Activated B cell treated with CpG ODN at 0.5 μM for 24 hours (primary cell): ENCODE measurements around the gene ANKRD39. TPM values are rescaled to one million over a fixed set of nuclear protein-coding genes. Genes with fewer than 3 reads are reported as not detected.

Experiments used
- ATAC-seq: fragments of 200-7000 bp; cut with Tn5 transposase; one replicate; pipeline ENCODE4 v1.10.0; 2021; ENCODE audit warnings: low read depth, mild to moderate bottlenecking, moderate library complexity
- CTCF ChIA-PET: fragments of 350-600 bp; sonication (Branson Sonifier 250); formaldehyde crosslinking; loops from one replicate; lab custom pipeline; 2021; ENCODE audit warnings: antibody characterized with exemption; lab: Charles Lee
- POLR2A ChIA-PET: fragments of 350-600 bp; sonication (Branson Sonifier 250); formaldehyde crosslinking; loops from one replicate; lab custom pipeline; 2021; ENCODE audit warnings: antibody characterized with exemption; lab: Charles Lee
- DNase-seq: peaks from one replicate; pipeline ENCODE4 v3.0.0; 2022
- H3K27ac Mint-ChIP-seq: one replicate; pipeline ENCODE4 v1.8.0; 2020; ENCODE audit warnings: mixed read lengths
- H3K27me3 Mint-ChIP-seq: one replicate; pipeline ENCODE4 v1.8.0; 2021; ENCODE audit warnings: mixed read lengths
- H3K36me3 Mint-ChIP-seq: one replicate; pipeline ENCODE4 v1.8.0; 2021; ENCODE audit warnings: low read depth, mixed read lengths
- H3K4me1 Mint-ChIP-seq: one replicate; pipeline ENCODE4 v1.8.0; 2021; ENCODE audit warnings: mixed read lengths
- H3K4me3 Mint-ChIP-seq: one replicate; pipeline ENCODE4 v1.8.0; 2020; ENCODE audit warnings: mild to moderate bottlenecking, mixed read lengths
- H3K9me3 Mint-ChIP-seq: one replicate; pipeline ENCODE4 v1.8.0; 2020; ENCODE audit warnings: mixed read lengths
- intact Hi-C: fragments of 100-400 bp; cut with micrococcal nuclease; formaldehyde crosslinking; loops from one replicate; pipeline ENCODE4 v1.15.1; 2024
- total RNA-seq: library from RNA; stranded (reverse); gene quantifications from 2 replicates; pipeline ENCODE4 v1.2.3, GENCODE V29; 2022
- TF ChIP-seq, protein P1 (sequence below): fragments of 200-600 bp; IDR thresholded peaks from one replicate; pipeline ENCODE4 v1.8.0; 2022; ENCODE audit warnings: antibody characterized with exemption, mild to moderate bottlenecking

Gene ANKRD39
- total RNA-seq, 1 donor from 2014 or later, result 12.7 TPM

- intact Hi-C loops, result loop anchor here (5.0 to 10.0 kb wide), 4 partner anchors 80 to 808 kb away; partner anchors contain the start of genes ANKRD36C and ARID5A
- DNase-seq (no peak), ATAC-seq (no peak)
- TF ChIP-seq, protein P1, sequence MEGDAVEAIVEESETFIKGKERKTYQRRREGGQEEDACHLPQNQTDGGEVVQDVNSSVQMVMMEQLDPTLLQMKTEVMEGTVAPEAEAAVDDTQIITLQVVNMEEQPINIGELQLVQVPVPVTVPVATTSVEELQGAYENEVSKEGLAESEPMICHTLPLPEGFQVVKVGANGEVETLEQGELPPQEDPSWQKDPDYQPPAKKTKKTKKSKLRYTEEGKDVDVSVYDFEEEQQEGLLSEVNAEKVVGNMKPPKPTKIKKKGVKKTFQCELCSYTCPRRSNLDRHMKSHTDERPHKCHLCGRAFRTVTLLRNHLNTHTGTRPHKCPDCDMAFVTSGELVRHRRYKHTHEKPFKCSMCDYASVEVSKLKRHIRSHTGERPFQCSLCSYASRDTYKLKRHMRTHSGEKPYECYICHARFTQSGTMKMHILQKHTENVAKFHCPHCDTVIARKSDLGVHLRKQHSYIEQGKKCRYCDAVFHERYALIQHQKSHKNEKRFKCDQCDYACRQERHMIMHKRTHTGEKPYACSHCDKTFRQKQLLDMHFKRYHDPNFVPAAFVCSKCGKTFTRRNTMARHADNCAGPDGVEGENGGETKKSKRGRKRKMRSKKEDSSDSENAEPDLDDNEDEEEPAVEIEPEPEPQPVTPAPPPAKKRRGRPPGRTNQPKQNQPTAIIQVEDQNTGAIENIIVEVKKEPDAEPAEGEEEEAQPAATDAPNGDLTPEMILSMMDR, result no peak
- Mint-ChIP-seq H3K36me3 (peaks cover 29% of the 10 kb centered on the region), H3K27ac (no peak overlapping the region), H3K27me3 (no peaks in the 10 kb centered on the region), H3K4me1 (peaks cover 20% of the 10 kb centered on the region), H3K9me3 (no peaks in the 10 kb centered on the region), H3K4me3 (no peak overlapping the region)
- ChIA-PET POLR2A (interaction anchor here (0.6 to 1.2 kb wide), 3 partner anchors 14 to 165 kb away, joined by 3 to 8 read pairs (median 4); partner anchors contain the start of genes CNNM3 and KANSL3), CTCF (interaction anchor here (0.8 to 2.2 kb wide), 4 partner anchors 13 to 55 kb away, joined by 3 to 10 read pairs (median 4); partner anchors contain the start of genes ANKRD39 and CNNM3)
Observed at GRCh38 chr2:96802721-96803120, 55.1 kb downstream of the ANKRD39 start.

DNA sequence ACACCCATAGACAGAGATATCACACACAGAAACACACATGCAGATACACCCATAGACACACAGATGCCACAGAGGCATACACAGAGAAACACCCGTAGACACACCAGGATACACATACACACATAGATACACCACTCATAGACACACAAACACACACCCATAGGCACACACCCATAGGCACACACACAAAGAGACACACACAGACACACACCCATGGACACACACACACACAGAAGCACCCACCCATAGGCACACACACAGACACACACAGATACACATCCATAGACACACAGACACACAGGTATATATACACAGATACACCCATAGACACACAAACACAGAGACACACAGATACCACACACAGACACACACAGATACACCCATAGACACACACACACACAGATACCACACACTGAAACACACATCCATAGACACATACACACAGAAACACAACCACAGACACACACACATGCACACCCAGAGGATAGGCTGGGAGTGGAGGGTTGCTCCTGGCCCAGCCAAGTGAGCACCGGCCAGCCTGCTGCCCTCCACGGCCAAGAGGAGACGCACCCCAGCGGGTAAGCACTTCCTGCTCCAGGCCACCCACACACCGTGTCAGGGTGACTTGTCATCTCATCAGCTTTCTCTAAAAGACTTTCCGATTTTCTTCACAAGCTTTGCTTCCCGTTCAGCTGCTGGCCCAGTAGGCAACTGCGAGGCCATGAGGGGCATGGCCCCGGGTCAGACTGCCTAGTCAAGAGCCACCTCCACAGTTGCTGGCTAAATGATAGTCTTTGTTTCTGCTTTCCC, 55.8 kb downstream of the ANKRD39 start:
- Mint-ChIP-seq H3K36me3 (peaks cover 37% of the 10 kb centered on the region), H3K27ac (no peak overlapping the region), H3K4me1 (peaks cover 13% of the 10 kb centered on the region), H3K9me3 (no peaks in the 10 kb centered on the region), H3K27me3 (no peaks in the 10 kb centered on the region), H3K4me3 (no peak overlapping the region)
- intact Hi-C loops, result loop anchor here (1.0 to 10.0 kb wide), 9 partner anchors 15 to 807 kb away; partner anchors contain the start of genes ANKRD36C, ARID5A, CNNM3 and CNNM4
- ChIA-PET CTCF (interaction anchor here (0.8 to 2.2 kb wide), 9 partner anchors 14 to 200 kb away, joined by 3 to 10 read pairs (median 4); partner anchors contain the start of genes ANKRD39 and CNNM3), POLR2A (interaction anchor here (0.9 to 1.2 kb wide), 2 partner anchors 14 to 164 kb away, joined by 3 to 4 read pairs; partner anchors contain the start of genes CNNM3 and KANSL3)
- no peak for DNase-seq
- peak; percentile 40 for ATAC-seq
- TF ChIP-seq, protein P1, result no peak

- intact Hi-C loops, result loop anchor here (1.0 to 10.0 kb wide), 9 partner anchors 16 to 806 kb away; partner anchors contain the start of genes ANKRD36C, ARID5A, CNNM3 and CNNM4
- ChIA-PET CTCF (interaction anchor here (1.0 to 1.7 kb wide), 10 partner anchors 15 to 263 kb away, joined by 3 to 7 read pairs (median 4); partner anchors contain the start of gene CNNM3), POLR2A (interaction anchor here (0.5 to 1.5 kb wide), 7 partner anchors 15 to 311 kb away, joined by 3 to 7 read pairs (median 4); partner anchors contain the start of genes CNNM3 and CNNM4)
- Mint-ChIP-seq H3K4me3 (no peak overlapping the region), H3K4me1 (peaks cover 5% of the 10 kb centered on the region), H3K36me3 (peaks cover 39% of the 10 kb centered on the region), H3K9me3 (no peaks in the 10 kb centered on the region), H3K27ac (no peak overlapping the region), H3K27me3 (no peaks in the 10 kb centered on the region)
- TF ChIP-seq, protein P1, result no peak
- ATAC-seq, result peak; percentile 98
- DNase-seq, result peak; percentile 67
Observed at GRCh38 chr2:96801005-96801785, 56.6 kb downstream of the ANKRD39 start.

- Mint-ChIP-seq H3K27ac (no peak overlapping the region), H3K4me3 (no peak overlapping the region), H3K36me3 (peaks cover 39% of the 10 kb centered on the region), H3K9me3 (no peaks in the 10 kb centered on the region), H3K27me3 (no peaks in the 10 kb centered on the region), H3K4me1 (peaks cover 3% of the 10 kb centered on the region)
- ChIA-PET CTCF (interaction anchor here (0.5 to 1.7 kb wide), 12 partner anchors 16 to 262 kb away, joined by 3 to 7 read pairs (median 3); partner anchors contain the start of gene CNNM3), POLR2A (interaction anchor here (0.5 to 1.5 kb wide), 8 partner anchors 16 to 311 kb away, joined by 3 to 7 read pairs (median 4); partner anchors contain the start of genes CNNM3 and CNNM4)
- ATAC-seq (no peak), DNase-seq (no peak)
- TF ChIP-seq, protein P1, result no peak
- intact Hi-C loops, result loop anchor here (1.0 to 10.0 kb wide), 9 partner anchors 16 to 806 kb away; partner anchors contain the start of genes ANKRD36C, ARID5A, CNNM3 and CNNM4
Observed at GRCh38 chr2:96800061-96801004, 57.5 kb downstream of the ANKRD39 start.
